A549 (cell line): ENCODE data around the gene ANKRD12.

Source experiments
- CEBPB ChIP-seq, 2 experiments: fragments of >200 bp in 1 of 2; sonication (Bioruptor Twin) in 1 of 2; formaldehyde crosslinking in 1 of 2; IDR thresholded peaks; 2 replicates each; pipeline ENCODE4 v1.6.1; 2012 to 2016
- HOXB5 ChIP-seq: fragments of 250-450 bp; sonication (Bioruptor Pico); IDR thresholded peaks from 2 replicates; pipeline ENCODE4 v1.5.0; 2020; ENCODE audit warnings: mild to moderate bottlenecking, moderate library complexity
- MAZ ChIP-seq: fragments of 150-350 bp; IDR thresholded peaks from 2 replicates; pipeline ENCODE4 v1.6.1; 2014; ENCODE audit warnings: antibody characterized with exemption, low read depth, low read length, borderline replicate concordance
- RAD21 ChIP-seq, 2 experiments: fragments of >200 bp in 1 of 2; sonication (Bioruptor Twin) in 1 of 2; formaldehyde crosslinking in 1 of 2; IDR thresholded peaks in 1 of 2; conservative IDR thresholded peaks in 1 of 2; 2 replicates in 1 of 2; 3 replicates in 1 of 2; pipeline ENCODE4 v1.6.1; 2012 to 2018; ENCODE audit warnings: inconsistent platforms in 1 of 2
- RNF2 ChIP-seq: fragments of 200-600 bp; sonication (generic); IDR thresholded peaks from 2 replicates; pipeline ENCODE4 v1.6.1; 2016; ENCODE audit warnings: low read depth, mild to moderate bottlenecking, antibody characterized with exemption, moderate library complexity, borderline replicate concordance
- TF ChIP-seq, protein P1 (sequence below): fragments of 450-650 bp; IDR thresholded peaks from 2 replicates; pipeline ENCODE4 v1.6.1; 2014; ENCODE audit warnings: antibody characterized with exemption
- TF ChIP-seq, protein P2 (sequence below): fragments of >200 bp; sonication (Bioruptor Twin); formaldehyde crosslinking; IDR thresholded peaks from 3 replicates; pipeline ENCODE4 v1.5.1; 2016
- TF ChIP-seq, protein P3 (sequence below): fragments of 200-600 bp; sonication (generic); IDR thresholded peaks from 2 replicates; pipeline ENCODE4 v1.6.1; 2016; ENCODE audit warnings: antibody characterized with exemption, mild to moderate bottlenecking, moderate library complexity
- TF ChIP-seq, protein P4 (sequence below): fragments of 250-450 bp; sonication (Bioruptor Pico); IDR thresholded peaks from 2 replicates; pipeline ENCODE4 v1.5.0; 2021; ENCODE audit warnings: mild to moderate bottlenecking, moderate library complexity, borderline replicate concordance

DNA sequence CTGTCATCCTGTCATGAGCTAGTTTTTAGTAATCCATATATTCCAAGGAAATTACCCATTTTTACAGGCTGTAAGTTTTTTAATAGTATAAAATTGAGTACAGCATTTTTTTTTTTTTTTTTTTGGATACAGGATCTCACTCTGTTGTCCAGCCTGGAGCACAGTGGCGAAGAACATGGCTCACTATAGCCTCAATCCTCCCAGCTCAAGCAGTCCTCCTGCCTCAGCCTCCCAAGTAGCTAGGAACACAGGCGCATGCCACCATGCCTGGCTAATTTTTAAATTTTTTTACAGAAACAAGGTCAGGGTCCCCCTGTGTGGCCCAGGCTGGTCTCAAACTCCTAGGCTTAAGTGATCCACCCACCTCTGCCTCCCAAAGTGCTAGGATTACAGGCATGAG is 56.5 kb downstream of the ANKRD12 start:
- TF ChIP-seq RAD21 (conservative IDR thresholded peaks at IDR 0.05 in 1 of 2, IDR thresholded peaks at IDR 0.05 in 1 of 2) (no peak), MAZ (no peak), RNF2 (no peak), HOXB5 (CRISPR knock-in tag) (no peak), CEBPB (IDR thresholded peaks at IDR 0.05) (no peak)
- TF ChIP-seq, protein P1, sequence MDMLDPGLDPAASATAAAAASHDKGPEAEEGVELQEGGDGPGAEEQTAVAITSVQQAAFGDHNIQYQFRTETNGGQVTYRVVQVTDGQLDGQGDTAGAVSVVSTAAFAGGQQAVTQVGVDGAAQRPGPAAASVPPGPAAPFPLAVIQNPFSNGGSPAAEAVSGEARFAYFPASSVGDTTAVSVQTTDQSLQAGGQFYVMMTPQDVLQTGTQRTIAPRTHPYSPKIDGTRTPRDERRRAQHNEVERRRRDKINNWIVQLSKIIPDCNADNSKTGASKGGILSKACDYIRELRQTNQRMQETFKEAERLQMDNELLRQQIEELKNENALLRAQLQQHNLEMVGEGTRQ = no peak
- TF ChIP-seq, protein P2, sequence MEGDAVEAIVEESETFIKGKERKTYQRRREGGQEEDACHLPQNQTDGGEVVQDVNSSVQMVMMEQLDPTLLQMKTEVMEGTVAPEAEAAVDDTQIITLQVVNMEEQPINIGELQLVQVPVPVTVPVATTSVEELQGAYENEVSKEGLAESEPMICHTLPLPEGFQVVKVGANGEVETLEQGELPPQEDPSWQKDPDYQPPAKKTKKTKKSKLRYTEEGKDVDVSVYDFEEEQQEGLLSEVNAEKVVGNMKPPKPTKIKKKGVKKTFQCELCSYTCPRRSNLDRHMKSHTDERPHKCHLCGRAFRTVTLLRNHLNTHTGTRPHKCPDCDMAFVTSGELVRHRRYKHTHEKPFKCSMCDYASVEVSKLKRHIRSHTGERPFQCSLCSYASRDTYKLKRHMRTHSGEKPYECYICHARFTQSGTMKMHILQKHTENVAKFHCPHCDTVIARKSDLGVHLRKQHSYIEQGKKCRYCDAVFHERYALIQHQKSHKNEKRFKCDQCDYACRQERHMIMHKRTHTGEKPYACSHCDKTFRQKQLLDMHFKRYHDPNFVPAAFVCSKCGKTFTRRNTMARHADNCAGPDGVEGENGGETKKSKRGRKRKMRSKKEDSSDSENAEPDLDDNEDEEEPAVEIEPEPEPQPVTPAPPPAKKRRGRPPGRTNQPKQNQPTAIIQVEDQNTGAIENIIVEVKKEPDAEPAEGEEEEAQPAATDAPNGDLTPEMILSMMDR = no peak
- TF ChIP-seq, protein P3, sequence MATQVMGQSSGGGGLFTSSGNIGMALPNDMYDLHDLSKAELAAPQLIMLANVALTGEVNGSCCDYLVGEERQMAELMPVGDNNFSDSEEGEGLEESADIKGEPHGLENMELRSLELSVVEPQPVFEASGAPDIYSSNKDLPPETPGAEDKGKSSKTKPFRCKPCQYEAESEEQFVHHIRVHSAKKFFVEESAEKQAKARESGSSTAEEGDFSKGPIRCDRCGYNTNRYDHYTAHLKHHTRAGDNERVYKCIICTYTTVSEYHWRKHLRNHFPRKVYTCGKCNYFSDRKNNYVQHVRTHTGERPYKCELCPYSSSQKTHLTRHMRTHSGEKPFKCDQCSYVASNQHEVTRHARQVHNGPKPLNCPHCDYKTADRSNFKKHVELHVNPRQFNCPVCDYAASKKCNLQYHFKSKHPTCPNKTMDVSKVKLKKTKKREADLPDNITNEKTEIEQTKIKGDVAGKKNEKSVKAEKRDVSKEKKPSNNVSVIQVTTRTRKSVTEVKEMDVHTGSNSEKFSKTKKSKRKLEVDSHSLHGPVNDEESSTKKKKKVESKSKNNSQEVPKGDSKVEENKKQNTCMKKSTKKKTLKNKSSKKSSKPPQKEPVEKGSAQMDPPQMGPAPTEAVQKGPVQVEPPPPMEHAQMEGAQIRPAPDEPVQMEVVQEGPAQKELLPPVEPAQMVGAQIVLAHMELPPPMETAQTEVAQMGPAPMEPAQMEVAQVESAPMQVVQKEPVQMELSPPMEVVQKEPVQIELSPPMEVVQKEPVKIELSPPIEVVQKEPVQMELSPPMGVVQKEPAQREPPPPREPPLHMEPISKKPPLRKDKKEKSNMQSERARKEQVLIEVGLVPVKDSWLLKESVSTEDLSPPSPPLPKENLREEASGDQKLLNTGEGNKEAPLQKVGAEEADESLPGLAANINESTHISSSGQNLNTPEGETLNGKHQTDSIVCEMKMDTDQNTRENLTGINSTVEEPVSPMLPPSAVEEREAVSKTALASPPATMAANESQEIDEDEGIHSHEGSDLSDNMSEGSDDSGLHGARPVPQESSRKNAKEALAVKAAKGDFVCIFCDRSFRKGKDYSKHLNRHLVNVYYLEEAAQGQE = no peak
- TF ChIP-seq, protein P4, sequence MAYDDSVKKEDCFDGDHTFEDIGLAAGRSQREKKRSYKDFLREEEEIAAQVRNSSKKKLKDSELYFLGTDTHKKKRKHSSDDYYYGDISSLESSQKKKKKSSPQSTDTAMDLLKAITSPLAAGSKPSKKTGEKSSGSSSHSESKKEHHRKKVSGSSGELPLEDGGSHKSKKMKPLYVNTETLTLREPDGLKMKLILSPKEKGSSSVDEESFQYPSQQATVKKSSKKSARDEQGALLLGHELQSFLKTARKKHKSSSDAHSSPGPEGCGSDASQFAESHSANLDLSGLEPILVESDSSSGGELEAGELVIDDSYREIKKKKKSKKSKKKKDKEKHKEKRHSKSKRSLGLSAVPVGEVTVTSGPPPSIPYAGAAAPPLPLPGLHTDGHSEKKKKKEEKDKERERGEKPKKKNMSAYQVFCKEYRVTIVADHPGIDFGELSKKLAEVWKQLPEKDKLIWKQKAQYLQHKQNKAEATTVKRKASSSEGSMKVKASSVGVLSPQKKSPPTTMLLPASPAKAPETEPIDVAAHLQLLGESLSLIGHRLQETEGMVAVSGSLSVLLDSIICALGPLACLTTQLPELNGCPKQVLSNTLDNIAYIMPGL (CRISPR knock-in tag) = no peak
